ENCODE measurements around the gene PROP1.
"Not testable (repeated sequence)": the region's sequence is repeated elsewhere in the genome, so short reads cannot be mapped to it uniquely, and the experiment has no call there.

The PROP1 gene

DNA sequence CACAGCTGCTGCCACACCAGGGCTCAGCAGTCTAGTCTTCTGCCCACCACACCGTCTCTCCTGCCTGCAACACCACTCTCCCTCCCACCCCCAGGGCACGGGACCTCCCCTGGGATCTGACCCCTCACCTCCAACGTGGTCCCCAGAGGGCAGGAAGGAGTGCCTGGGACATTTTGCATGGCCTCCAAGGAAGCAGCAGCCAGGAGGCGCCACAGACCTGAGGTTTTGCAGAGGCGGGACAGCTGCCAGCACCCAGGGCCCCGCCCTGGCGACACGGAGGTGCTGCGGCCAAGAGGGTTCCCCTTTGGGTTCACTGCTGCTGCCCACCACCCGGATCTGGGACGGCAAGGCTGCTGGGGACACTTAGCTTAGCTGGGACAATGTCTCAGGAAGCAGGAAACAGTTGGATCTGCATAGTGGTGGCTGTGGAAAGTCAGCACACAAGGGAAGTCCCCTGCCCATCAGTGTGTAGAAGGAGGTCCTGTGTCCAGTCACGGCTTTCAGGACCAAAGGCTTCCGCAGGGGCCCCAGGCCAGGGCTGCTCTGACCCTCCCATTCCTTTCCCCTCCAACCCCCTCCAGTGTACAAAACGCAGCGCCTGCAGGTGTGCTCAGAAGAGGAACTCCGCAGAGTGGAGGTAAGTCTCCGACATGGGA lies 13.8 kb downstream of the PROP1 start:
- no peak for DNase-seq

DNA sequence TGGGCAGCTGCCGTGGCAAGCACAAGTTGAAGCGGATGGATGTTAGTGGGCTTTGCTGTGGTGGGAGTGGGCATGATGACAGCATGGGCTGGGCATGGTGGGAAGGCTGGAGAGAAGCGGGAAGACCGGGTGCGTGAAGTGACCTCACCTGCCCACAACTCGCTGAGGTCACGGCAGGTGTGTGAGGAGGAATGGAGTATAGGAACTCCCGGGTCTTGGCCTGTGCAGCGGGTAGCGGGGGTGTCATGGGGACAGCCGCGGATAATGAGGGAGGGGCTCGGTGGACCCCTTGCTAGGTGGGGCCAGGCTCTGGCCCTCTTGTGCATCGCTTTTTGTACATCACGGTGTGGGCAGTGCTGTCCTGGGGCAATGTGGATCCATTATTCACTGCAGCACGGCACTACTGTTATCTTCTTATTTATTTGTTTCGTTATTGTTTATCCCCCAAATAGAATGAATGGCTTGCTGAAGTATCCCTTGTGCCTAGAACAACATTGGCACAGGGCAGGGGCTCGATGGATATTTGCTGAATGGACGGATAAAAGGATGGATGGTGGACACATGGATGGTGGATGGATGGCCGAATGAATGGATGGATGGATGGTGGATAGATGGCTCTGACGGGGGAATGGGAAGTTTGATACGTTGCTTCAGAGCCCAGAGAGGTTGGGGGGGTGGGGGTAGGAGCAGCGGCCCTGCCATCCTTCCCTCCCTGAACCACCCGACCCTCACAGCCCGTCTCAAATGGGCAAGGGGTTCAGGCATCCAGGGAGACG lies 14.6 kb downstream of the PROP1 start:
- no peak for DNase-seq

DNA sequence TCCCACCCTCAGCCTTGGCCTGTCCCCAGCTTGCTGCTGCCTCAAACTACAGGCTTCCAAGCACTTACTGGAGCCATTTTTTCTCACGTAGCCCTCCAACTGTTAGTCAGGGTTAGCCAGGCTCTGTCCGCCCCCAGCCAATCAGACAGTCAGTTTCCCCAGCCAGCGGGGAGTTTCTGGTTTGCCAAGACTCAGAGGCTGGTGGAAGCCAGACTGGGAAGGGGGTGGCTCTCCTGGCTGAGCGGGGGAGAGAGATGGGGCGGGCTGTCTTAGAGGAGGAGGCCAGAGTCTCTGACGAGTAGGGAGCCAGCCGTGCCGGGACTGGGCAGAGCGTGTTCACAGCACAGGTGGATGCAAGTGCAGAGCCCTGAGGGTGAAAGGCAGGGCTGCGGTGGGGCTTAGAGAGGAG lies 15.3 kb downstream of the PROP1 start:
- no peak for DNase-seq

DNA sequence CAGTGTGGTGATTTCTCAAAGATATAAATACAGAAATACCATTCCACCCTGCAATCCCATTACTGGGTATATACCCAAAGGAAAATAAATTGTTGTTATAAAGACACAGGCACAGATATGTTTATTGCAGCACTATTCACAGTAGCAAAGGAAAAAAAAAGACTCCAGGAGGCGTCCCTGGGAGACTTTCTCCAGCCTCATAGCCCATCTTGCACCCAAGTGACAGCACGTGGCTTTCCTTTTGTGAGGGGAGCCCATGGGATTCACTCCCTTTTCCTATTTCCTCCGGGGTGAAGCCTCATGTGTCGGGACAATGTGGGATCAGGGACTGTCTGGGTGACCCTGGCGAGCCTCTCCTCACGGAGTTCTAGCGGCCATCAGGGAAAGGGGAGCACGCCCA lies 18.4 kb downstream of the PROP1 start:
- DNase-seq = not testable (repeated sequence)

DNA sequence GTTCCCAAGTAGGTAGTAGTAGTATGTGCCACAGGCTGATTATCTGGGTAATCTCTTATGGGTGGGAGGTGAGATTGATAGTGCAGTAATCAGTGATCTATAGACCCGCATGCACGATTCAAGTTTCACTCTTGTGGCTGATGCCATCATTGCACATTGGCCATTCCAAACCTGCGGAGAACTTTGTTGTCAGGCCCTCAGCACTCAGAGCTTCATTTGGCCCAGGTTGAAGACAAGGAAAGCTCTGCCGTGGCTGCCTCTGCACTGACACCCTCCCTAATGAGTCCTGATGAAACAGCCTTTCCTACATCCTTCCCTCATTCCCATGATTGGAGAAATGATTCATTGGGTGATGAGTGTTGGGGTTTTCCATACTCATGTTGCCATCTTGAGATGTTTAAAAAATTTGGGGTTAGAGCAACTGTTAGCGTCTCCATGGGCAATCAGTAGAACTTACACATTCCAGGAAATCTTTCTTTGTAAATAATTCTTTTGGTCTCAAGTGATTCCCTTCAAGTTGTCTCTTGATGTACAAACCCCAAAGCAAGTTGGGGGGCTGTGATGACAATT lies 22.9 kb downstream of the PROP1 start:
- DNase-seq = no peak

DNA sequence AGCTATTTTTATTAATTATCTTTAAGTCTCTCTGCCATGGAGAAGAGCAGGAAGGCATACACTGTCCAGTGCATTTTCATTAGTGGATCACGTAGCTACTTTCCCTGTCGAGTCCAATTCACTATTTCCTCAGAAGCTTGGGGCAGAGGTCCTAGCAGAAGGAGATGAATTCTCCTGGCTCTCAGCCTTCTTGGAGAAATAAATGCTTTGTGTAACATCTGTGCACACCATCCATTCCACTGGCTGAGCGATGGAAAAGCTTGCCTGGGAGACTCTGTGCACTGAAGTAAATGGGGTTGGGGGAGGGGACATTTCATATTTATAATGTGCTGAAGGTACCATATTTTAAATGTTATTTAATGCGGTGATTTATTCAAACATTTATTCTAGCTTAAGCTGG lies 23.4 kb downstream of the PROP1 start:
- no peak for DNase-seq

DNA sequence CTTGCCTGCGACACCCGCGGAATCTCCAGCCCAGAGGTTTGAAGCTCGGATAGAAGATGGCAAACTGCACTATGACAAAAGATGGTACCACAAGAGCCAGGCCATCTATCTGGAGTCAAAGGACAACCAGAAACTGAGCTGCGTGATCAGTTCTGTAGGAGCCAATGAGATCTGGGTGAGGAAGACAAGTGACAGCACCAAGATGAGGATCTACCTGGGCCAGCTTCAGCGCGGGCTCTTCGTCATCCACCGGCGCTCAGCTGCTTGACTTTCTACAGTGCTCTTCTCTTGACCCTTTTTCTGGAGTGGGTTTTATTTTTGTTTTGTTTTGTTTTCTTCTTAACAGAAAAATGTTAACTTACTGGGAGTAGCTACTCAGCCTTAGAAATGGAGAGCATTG lies 24.0 kb downstream of the PROP1 start:
- DNase-seq = not testable (repeated sequence)

DNA sequence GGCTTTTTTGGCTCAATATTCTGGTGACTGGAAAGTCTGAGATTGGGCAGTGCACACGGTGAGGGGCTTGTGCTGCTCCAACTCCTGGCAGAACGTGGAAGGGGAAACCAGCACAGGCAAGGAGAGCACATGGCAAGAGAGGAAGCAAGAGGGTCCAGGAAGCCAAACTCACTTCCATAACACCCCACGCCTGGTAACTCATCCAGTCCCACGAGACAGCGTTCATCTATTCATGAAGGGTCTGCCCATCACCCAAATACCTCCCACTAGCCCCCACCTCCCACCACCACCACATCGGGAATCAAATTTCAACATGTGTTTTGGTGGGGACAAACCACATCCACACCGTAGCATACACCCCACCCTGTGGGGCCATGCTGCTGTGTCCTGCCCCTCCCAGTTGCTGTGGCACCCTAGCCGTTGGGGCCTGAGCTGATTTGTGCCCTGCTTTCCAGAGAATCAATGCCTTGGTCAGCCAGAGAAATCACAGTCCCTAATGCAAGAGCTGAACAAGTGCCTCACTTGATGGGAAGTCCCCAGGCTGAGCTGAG lies 27.3 kb downstream of the PROP1 start:
- DNase-seq = no peak

DNA sequence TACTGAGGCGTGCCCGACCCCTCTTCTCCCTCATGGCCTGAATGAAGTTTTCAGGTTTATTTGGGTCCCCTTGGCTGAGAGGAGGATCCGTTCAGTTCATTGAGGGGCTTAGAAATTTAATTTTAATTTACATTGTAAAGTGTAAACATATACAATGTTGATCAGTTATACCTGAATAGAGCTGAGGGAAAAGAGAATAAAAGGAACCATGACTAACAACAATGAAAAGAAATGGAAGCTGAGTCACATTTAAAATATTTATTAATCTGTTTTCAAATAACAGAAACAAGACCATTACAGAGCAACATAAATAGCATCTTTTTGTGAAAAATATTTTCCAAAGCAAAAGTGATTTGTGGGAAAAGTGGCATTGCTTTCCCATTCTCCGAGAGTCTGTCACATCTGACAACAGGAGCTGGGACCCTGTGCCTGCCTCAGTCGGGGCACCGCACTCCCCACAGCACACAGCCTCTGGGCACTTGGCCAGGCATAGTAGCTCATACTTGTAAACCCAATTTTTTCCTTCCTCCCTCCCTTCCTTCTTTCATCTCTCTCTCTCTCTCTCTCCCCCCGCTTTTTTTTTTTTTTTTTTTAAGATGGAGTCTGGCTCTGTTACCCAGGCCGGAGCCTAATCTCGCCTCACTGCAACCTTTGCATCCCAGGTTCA lies 28.7 kb downstream of the PROP1 start:
- DNase-seq = no peak

DNA sequence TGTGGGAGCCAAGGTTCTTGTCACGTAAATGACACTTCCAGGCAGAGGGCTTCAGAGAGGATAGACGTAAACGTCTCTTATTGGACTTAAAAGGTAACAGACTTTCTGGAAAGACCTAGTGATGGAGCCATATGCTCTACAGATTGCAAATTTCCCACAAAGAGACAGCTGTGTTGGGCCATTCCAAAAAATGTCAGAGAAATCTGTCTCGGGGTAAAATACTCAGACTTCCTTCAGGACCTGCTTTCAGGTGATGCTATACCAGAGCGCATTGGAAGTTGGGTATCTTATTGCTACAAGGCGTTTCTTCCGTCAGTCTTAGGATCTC lies 29.2 kb downstream of the PROP1 start:
- DNase-seq = no peak

DNA sequence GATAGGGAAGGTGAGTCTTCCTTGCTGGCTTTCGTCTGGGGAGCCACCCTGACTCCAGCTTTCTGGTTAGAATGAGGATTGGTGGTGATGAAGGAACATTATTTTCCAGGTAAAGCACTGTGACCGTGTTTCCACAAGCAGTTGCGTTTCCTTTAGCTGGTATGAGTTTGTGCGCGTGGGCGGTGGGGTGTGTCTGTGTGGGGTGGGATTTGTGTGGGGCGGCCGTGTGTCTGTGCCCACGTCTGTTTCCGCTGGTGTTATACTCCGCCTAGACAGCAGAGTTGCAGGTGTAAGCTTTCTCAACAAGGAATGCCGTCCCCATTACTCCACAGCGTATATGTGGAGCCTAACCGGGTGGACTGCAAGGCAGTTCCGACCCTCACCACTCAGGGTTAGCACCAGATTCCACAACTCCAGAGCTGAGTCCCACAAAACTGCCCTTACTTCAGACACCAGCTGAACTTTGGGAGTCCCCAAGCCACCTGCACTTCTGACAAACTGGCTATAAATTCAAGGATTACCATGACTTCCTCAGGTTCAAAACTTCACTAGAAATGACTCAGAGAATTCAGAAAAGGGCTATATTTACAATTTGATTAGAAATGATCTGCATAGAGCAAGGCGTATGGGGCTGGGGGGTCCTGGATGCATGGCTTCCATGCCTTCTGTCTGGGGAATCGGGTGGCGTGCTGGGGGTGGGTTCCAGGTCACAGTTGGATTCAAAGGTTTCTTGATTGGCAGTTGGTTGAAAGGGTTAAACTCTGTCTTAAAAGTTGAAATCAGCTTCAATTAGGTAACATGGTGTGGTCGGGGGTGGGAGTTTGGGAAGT lies 29.8 kb downstream of the PROP1 start:
- DNase-seq = no peak

DNA sequence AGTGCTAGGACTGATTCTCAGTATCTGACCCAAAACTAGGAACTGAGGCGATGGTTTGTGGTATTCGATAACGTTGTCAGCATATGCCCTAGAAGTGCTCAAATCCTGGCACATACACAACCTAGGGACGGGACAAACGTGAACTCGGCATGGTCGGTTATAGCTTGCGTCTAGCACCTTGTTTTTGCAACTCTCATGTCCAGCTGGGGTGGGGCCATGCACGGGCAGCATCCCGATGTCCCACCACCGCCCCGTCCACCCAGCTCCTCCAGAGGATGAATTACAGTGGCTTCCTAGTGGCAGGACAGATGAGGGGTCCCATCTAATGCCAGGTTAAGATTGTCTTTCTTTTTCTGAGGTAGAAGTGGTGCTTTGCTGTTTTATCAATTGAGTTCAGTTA lies 31.6 kb downstream of the PROP1 start:
- DNase-seq = no peak

DNA sequence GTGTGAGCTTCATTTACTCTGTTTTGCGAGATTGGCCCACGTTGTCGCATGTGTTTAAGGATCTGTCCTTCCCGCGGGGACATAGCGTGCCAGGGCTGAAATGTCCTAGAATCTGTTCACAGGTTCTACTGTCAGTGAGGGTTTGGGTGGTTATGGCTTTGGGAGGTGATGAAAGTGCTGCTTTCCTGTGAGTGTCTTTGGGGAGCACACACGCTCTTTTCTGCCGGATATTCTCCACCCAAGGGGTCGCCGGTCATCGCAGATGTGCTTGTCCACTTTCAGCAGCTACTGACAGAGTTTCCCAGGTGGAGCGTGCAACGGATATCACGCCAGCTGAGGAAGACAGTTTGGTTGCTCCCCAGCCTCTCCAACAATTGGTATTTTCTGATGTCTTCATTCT lies 32.1 kb downstream of the PROP1 start:
- DNase-seq = no peak

DNA sequence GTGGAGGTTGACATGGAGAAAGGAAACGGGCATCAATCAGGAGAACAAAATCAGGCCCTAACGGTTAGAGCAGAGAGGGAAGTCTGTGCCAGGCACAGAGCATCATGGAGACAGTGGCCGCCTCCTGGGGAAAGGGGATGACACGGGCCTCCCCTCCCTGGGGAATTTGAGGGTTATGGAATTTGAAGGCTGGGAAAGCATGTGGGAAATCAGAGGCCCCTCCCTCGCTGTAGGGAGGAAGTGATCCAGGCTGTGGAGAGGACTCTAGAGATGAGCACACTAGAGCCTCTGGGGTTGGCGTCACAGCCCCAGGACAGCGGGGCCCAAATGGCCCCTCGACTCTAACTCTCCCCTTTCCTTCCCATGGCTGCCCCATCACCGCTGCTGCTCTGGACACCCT lies 36.7 kb downstream of the PROP1 start:
- DNase-seq = no peak

DNA sequence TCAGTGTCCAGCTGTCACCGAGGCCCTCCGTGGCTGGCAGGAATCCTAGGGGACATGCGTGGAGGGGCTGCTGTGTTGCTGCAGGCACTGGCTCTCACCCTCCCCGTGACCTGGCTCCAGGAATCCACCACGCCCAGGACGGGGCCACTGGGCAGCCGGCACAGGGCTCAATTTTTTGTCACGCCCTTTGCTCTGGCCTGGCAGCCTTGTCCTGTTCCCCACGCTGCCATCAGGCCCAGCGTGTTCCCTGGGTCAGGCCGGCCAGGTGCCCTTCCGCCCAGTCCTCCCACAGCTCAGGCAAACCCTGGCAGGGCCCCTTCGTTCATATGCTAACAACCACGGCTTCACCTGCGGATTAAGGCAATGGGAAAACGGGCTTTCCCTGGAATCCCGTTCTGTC lies 37.3 kb downstream of the PROP1 start:
- no peak for DNase-seq

DNA sequence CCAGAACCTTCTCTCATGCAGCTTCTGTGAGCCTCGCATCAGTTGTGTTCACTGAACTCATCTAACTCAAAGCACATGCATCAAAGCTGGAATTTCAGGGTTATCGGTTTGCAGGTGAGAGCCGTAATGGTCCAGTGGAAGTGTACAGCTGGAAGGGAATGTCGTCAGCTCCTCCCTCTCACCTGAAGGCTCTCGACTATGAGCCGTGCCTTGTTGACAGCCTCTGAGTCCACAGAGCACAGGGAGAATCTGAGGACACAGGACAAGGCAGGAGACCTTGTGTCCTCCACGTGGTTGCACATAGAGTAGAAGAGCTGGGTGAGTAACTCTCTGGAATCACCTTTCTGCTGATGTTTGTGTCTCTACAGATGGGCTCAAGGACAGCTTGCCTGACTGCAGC lies 38.8 kb downstream of the PROP1 start:
- peak in 1 of 3 experiments; percentile 83 for DNase-seq

DNA sequence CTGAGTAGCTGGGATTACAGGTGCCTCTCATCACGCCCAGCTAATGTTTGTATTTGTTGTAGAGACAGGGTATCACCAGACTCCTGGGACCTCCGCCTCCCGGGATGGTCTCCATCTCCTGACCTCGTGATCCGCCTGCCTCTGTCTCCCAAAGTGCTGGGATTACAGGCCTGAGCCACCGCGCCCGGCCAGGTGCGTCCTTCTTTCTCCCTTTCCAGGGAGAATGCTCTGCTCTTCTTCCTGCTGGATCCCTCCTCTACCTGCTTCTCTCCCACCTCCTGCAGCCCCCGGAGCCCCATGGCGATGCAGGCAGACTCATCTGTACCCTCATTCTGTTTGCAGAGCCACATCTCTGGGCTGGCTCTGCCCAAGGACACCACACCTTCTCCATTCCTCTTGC lies 42.9 kb downstream of the PROP1 start:
- not testable (repeated sequence) for DNase-seq

DNA sequence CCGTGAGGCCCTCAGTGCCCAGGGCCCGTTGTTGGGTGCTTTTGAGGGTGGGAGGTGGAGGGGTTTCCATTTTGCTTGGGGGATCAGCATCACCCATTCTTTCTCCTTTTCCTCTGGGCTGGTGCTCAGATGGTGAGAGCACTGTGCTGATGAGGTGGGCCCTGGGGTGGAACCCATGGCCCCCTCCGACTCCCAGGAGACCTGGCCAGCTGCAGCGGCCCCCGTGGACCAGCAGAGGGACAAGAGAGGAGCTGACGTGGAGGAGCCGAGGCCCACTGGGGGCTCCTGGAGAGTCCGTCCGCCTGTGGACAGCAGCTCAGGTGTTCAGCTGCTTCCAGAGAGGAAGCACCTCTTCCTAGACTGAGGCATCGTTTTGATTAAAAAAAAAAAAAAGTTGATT lies 46.4 kb downstream of the PROP1 start:
- DNase-seq = not testable (repeated sequence)

DNA sequence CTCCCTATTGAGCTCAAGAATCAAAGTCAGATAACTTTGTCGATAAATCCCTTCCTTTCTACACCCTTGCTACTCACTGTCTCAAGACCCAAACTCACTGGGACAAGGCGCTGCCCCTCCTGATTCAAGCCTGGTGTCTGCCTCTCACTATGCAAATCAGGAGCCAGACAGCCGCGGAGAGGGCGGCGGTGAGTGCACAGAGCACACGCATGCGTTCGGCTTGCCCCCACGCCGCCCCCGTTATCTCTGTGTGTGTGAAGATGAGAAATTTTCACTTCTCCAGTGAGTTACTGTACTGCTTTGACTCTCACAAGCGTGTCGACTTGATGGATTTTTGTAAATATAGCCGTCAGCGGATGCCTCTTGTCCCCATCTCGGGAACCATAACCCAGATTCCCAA lies 47.0 kb downstream of the PROP1 start:
- not testable (repeated sequence) for DNase-seq

DNA sequence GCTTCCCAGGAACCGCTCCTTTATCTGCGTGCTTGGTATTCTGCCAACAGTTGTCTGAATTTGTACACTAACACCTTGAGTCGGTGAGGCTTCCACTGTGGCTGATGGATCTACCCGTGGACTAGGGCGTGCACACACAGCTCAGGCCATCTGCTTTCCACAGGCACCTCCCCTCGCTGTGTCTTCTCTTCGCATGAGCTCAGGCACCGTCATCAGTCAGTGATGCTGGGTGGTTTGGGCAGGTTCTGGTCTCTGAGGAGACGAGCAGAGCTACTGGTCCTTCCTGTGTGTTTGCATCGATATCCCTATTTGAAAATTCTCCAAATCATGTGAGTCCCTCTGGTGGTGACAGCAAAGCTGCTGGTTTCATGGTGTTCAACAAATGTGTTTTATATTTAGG lies 48.1 kb downstream of the PROP1 start:
- DNase-seq = peak; percentile 43 to 66 (median 60)

DNA sequence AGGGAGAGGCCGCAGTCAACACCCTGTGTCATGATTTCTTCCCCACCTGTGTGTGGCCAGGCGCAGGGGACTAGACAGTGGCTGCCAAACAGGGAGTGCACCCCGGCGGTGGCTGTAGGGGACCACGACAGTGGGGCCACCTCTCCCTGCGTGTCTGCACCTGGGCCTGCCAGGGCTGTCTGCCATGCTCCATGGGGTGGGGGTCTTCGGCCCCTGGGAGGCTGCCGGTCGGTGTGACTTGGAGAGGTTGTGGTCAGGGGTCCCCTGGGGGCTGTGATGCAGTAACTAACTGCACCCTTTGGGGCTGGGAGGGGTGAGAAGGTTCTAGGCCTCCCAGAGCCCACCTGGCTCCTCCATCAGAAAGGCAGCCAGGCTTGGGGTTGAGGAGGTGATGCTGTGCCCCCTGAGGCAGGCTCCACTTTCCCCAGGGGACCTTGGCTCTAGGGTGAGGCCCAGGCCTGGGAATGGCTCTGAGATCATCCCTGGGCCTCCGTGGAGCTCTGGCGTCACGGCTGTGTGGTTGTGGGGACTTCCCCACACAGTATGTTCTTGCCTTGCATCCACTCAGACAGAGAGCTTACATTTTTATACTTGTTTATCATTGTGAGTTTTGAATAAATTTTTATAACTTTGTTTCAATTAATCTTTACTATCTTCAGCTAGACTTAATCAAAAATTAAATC lies 50.3 kb downstream of the PROP1 start:
- DNase-seq = not testable (repeated sequence)

DNA sequence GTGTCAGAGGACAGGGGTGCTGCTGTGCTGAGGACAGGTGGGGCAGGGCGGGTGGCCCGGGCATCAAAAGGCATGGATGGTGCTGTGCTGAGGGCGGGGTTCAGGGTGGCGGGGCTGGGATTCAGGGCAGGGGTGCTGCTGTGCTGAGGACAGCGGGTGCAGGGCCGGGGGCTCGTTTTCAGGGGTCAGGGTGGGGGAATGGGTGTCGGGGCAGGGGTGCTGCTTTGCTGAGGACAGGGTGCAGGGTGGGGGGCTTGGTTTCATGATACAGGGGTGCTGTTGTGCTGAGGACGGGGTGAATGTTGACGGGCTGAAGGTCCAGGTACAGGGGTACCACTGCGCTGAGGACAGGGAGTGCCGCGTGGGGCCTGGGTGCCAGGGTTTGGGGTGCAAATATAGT lies 50.9 kb downstream of the PROP1 start:
- DNase-seq = not testable (repeated sequence)
